Panc1 (cell line): Measurements from ENCODE around the gene EML5. TPM values are rescaled to one million over a fixed set of nuclear protein-coding genes. Genes with fewer than 3 reads are reported as not detected.

ENCODE experiments used
- ATAC-seq: fragments of 200-7000 bp; cut with Tn5 transposase; 2 replicates; pipeline ENCODE4 v1.9.1; 2020; ENCODE audit warnings: mild to moderate bottlenecking, moderate library complexity
- BruUV-seq: library from RNA; stranded (reverse); fragments of 400-500 nt; replicated peaks from 2 replicates; lab custom pipeline; 2021; lab: Mats Ljungman, UMichigan
- CTCF ChIA-PET: fragments of 300-600 bp; sonication (Branson Sonifier 250); formaldehyde crosslinking; loops from one replicate; lab custom pipeline; 2022; ENCODE audit warnings: antibody characterized with exemption; lab: Charles Lee
- POLR2A ChIA-PET: fragments of 300-600 bp; sonication (Branson Sonifier 250); formaldehyde crosslinking; loops from one replicate; lab custom pipeline; 2022; ENCODE audit warnings: antibody characterized with exemption; lab: Charles Lee
- DNase-seq: peaks from one replicate; pipeline ENCODE4 v3.0.0-alpha.2; 2010; ENCODE audit warnings: low read depth, low spot score
- H3K27ac ChIP-seq: 2 replicates; pipeline ENCODE4 v1.5.1; 2011; ENCODE audit warnings: mild to moderate bottlenecking, low read length, inconsistent platforms
- H3K27me3 ChIP-seq: fragments of 200-500 bp; sonication (Bioruptor generic); 2 replicates; pipeline ENCODE4 v1.6.0; 2014; ENCODE audit warnings: low read length, inconsistent platforms; ENCODE audit not compliant: control insufficient read depth, insufficient read depth
- H3K36me3 ChIP-seq: fragments of 200-500 bp; sonication (Bioruptor generic); 2 replicates; pipeline ENCODE4 v1.5.1; 2014; ENCODE audit warnings: inconsistent platforms, mild to moderate bottlenecking, low read length, moderate library complexity; ENCODE audit not compliant: control insufficient read depth, insufficient read depth
- H3K4me1 ChIP-seq: 2 replicates; pipeline ENCODE4 v1.5.1; 2011; ENCODE audit warnings: inconsistent platforms, mild to moderate bottlenecking, low read length, moderate library complexity; ENCODE audit not compliant: control insufficient read depth, insufficient read depth
- H3K4me3 ChIP-seq, 2 experiments: 2 replicates each; pipeline ENCODE4 v1.5.1; 2011 to 2012; ENCODE audit warnings: low read depth in 2 of 2, low read length in 2 of 2, mild to moderate bottlenecking in 2 of 2, inconsistent platforms in 1 of 2, moderate library complexity in 1 of 2
- H3K9me3 ChIP-seq: fragments of 200-500 bp; sonication (Bioruptor generic); 2 replicates; pipeline ENCODE4 v1.5.1; 2014; ENCODE audit warnings: low read depth, mild to moderate bottlenecking, inconsistent platforms, low read length, moderate library complexity; ENCODE audit not compliant: control insufficient read depth, insufficient read depth
- POLR2AphosphoS5 ChIP-seq: IDR thresholded peaks from 2 replicates; pipeline ENCODE4 v1.6.1; 2012; ENCODE audit warnings: mild to moderate bottlenecking, low read depth, low read length, moderate library complexity
- SIN3A ChIP-seq: IDR thresholded peaks from 2 replicates; pipeline ENCODE4 v1.6.1; 2012; ENCODE audit warnings: low read depth, mild to moderate bottlenecking, low read length, moderate library complexity, borderline replicate concordance; ENCODE audit not compliant: insufficient read depth
- TCF7L2 ChIP-seq: IDR thresholded peaks from 2 replicates; pipeline ENCODE4 v1.6.1; 2011; ENCODE audit warnings: mild to moderate bottlenecking, low read depth, low read length, inconsistent platforms
- in situ Hi-C: cut with HindIII; loops from 2 replicates; pipeline ENCODE4 v1.10.0; 2016; ENCODE audit warnings: low sequenced_read_pairs, low pct_unique_long_range_greater_than_20kb
- intact Hi-C: fragments of 100-400 bp; cut with micrococcal nuclease; formaldehyde crosslinking; loops from one replicate; pipeline ENCODE4 v1.10.0; 2022; ENCODE audit not compliant: unreplicated experiment
- total RNA-seq: library from RNA; stranded (reverse); gene quantifications from one replicate; pipeline ENCODE4 v1.2.1, GENCODE V29; 2021; ENCODE audit not compliant: unreplicated experiment
- TF ChIP-seq, protein P1 (sequence below), 2 experiments: IDR thresholded peaks; 2 replicates each; pipeline ENCODE4 v1.6.1; 2011 to 2012; ENCODE audit warnings: low read depth in 2 of 2, control low read depth in 1 of 2, low read length in 1 of 2, mild to moderate bottlenecking in 1 of 2, moderate library complexity in 1 of 2; ENCODE audit not compliant: insufficient read depth in 1 of 2
- TF ChIP-seq, protein P2 (sequence below): fragments of 450-650 bp; IDR thresholded peaks from 2 replicates; pipeline ENCODE4 v1.5.1; 2017; ENCODE audit warnings: mild to moderate bottlenecking

The EML5 gene
- total RNA-seq, 1 experiment from 2014 or later = 0.10 TPM

DNA sequence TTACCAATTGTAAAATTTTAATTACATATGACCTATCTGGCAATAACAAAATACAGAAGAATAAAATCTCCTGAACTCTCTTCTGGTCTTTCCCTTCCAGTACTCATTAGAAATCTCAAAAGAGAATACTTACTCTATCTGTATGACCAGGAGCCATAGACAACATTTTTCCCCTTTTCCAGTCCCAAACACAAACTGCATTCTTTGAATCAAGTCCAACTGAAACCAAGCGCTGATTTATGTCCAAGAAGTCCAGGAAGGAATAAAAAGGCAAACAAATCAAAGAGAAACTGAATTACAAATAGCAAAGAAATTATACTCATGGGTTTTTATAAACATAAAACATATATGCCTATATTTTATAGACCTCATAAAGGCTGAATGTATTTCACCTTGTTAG is 46.7 kb downstream of the EML5 start:
- BruUV-seq = no TSS peak
- H3K4me3 ChIP-seq = no peak overlapping the region
- intact Hi-C loops = no loop called here
- CTCF ChIA-PET = no interaction called here
- no peak overlapping the region for H3K27ac ChIP-seq
- TF ChIP-seq, protein P1, sequence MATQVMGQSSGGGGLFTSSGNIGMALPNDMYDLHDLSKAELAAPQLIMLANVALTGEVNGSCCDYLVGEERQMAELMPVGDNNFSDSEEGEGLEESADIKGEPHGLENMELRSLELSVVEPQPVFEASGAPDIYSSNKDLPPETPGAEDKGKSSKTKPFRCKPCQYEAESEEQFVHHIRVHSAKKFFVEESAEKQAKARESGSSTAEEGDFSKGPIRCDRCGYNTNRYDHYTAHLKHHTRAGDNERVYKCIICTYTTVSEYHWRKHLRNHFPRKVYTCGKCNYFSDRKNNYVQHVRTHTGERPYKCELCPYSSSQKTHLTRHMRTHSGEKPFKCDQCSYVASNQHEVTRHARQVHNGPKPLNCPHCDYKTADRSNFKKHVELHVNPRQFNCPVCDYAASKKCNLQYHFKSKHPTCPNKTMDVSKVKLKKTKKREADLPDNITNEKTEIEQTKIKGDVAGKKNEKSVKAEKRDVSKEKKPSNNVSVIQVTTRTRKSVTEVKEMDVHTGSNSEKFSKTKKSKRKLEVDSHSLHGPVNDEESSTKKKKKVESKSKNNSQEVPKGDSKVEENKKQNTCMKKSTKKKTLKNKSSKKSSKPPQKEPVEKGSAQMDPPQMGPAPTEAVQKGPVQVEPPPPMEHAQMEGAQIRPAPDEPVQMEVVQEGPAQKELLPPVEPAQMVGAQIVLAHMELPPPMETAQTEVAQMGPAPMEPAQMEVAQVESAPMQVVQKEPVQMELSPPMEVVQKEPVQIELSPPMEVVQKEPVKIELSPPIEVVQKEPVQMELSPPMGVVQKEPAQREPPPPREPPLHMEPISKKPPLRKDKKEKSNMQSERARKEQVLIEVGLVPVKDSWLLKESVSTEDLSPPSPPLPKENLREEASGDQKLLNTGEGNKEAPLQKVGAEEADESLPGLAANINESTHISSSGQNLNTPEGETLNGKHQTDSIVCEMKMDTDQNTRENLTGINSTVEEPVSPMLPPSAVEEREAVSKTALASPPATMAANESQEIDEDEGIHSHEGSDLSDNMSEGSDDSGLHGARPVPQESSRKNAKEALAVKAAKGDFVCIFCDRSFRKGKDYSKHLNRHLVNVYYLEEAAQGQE (IDR thresholded peaks at IDR 0.05; ENCODE audit: insufficient read depth in 1 of 2, low read depth in 2 of 2, low read length in 1 of 2) = no peak
- no peak for TF ChIP-seq POLR2AphosphoS5
- no peak for TF ChIP-seq SIN3A
- no peak for TF ChIP-seq TCF7L2
- TF ChIP-seq, protein P2, sequence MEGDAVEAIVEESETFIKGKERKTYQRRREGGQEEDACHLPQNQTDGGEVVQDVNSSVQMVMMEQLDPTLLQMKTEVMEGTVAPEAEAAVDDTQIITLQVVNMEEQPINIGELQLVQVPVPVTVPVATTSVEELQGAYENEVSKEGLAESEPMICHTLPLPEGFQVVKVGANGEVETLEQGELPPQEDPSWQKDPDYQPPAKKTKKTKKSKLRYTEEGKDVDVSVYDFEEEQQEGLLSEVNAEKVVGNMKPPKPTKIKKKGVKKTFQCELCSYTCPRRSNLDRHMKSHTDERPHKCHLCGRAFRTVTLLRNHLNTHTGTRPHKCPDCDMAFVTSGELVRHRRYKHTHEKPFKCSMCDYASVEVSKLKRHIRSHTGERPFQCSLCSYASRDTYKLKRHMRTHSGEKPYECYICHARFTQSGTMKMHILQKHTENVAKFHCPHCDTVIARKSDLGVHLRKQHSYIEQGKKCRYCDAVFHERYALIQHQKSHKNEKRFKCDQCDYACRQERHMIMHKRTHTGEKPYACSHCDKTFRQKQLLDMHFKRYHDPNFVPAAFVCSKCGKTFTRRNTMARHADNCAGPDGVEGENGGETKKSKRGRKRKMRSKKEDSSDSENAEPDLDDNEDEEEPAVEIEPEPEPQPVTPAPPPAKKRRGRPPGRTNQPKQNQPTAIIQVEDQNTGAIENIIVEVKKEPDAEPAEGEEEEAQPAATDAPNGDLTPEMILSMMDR = no peak
- 0 out of 2 replicates have a peak, but pooled peaks cover 2% of the 10 kb centered on the region for H3K27me3 ChIP-seq
- POLR2A ChIA-PET = no interaction called here
- H3K36me3 ChIP-seq = no peaks in the 10 kb centered on the region
- H3K9me3 ChIP-seq = no peaks in the 10 kb centered on the region
- DNase-seq (no peak), ATAC-seq (no peak)
- in situ Hi-C loops = no loop called here
- H3K4me1 ChIP-seq = no peaks in the 10 kb centered on the region

DNA sequence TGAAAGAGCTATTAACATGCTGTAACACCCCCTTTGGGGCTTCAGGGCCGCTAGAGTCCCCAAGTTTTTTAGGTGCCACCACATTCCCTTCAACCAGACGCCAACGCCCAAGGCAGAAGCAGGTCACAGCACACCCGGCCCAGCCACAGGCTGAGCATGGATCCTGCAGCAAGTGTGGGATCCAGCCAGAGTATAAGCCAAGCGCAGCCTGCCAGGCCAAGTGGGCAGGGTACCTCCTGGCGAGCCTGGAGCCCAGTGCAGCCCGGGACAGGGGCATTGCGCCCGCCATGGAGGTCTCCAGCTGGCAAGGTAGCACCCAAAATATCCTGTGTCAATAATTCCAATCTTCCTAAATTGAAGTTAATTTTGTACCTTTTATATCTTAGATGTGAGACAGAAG is 55.5 kb downstream of the EML5 start:
- H3K9me3 ChIP-seq = no peaks in the 10 kb centered on the region
- in situ Hi-C loops (no loop called here), intact Hi-C loops (no loop called here)
- H3K36me3 ChIP-seq = no peaks in the 10 kb centered on the region
- no peak overlapping the region for H3K4me3 ChIP-seq
- BruUV-seq = no TSS peak
- no peak for DNase-seq
- H3K4me1 ChIP-seq = no peaks in the 10 kb centered on the region
- no peak for ATAC-seq
- 0 out of 2 replicates have a peak, but pooled peaks cover 2% of the 10 kb centered on the region for H3K27me3 ChIP-seq
- TF ChIP-seq POLR2AphosphoS5 (no peak), SIN3A (no peak), TCF7L2 (no peak)
- TF ChIP-seq, protein P1 (IDR thresholded peaks at IDR 0.05; ENCODE audit: insufficient read depth in 1 of 2, low read depth in 2 of 2, low read length in 1 of 2) = no peak
- TF ChIP-seq, protein P2 = no peak
- POLR2A ChIA-PET = no interaction called here
- CTCF ChIA-PET = no interaction called here
- no peak overlapping the region for H3K27ac ChIP-seq
